AG04450 (cell line): ENCODE measurements around the gene ANXA10. TPM values are rescaled to one million over a fixed set of nuclear protein-coding genes. Genes with fewer than 3 reads are reported as not detected.

ENCODE experiments used
- CTCF ChIA-PET: fragments of 300-600, 350-600 bp; formaldehyde crosslinking; extraction: SDS; loops from one replicate; lab custom pipeline; 2022; ENCODE audit warnings: antibody characterized with exemption, inconsistent platforms; lab: Charles Lee
- POLR2A ChIA-PET: fragments of 350-600 bp; formaldehyde crosslinking; extraction: SDS; loops from one replicate; lab custom pipeline; 2021; ENCODE audit warnings: antibody characterized with exemption, inconsistent platforms; lab: Yijun Ruan, JAX
- DNase-seq: peaks from one replicate; pipeline ENCODE4 v3.0.0-alpha.2; 2011; ENCODE audit warnings: low read depth, low spot score
- H3K27ac ChIP-seq: one replicate; pipeline ENCODE4 v1.5.1; 2012; ENCODE audit warnings: low read depth, low read length, control low read depth
- H3K27me3 ChIP-seq: one replicate; pipeline ENCODE4 v1.6.0; 2012; ENCODE audit warnings: low read length; ENCODE audit not compliant: control insufficient read depth, insufficient read depth
- H3K4me3 ChIP-seq: 2 replicates; pipeline ENCODE4 v1.5.1; 2011; ENCODE audit warnings: mild to moderate bottlenecking, low read depth, low read length, control low read depth
- H3K9me3 ChIP-seq: 2 replicates; pipeline ENCODE4 v1.5.1; 2012; ENCODE audit warnings: low read length; ENCODE audit not compliant: control insufficient read depth, insufficient read depth
- polyA plus RNA-seq: library from polyadenylated mRNA; depleted of rRNA; stranded (reverse); fragments of >200 nt; gene quantifications from 2 replicates; pipeline ENCODE4 v1.2.3, GENCODE V29; 2011
- TF ChIP-seq, protein P1 (sequence below): IDR thresholded peaks from 2 replicates; pipeline ENCODE4 v1.5.1; 2011; ENCODE audit warnings: low read depth, low read length, control low read depth, inconsistent platforms

Gene ANXA10
- polyA plus RNA-seq, 1 experiment: 0.60 TPM

DNA sequence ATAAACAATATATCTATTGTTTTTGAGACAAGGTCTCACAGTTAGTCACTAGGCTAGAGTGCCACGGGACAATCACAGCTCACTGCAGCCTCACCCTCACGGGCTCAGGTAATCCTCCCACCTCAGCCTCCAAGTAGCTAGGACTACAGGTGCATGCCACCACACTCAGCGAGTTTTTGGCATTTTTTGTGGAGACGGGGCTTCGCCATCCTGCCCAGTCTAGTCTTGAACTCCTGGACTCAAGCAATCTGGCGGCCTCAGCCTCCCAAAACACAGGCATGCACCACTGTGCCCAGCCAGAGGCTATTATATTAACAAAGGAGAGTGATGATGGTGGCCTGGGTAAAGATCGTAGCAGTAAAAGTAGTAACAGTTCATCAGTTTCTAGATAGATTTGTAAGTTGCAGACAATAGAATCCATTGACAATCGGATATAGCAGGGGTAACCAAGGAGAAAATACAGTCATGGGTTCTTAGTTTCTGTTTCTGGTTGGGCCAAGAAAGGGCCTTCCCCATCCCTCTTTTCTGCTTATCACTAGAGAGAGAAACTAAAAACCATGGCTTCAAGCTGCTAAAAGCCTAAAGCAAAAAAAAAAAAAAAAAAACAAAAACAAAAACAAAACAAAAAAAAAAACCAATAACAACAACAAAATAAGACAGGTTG lies 60.6 kb downstream of the ANXA10 start:
- 0 out of 2 replicates have a peak, but pooled peaks cover 3% of the 10 kb centered on the region for H3K9me3 ChIP-seq
- H3K4me3 ChIP-seq: no peak overlapping the region
- TF ChIP-seq, protein P1, sequence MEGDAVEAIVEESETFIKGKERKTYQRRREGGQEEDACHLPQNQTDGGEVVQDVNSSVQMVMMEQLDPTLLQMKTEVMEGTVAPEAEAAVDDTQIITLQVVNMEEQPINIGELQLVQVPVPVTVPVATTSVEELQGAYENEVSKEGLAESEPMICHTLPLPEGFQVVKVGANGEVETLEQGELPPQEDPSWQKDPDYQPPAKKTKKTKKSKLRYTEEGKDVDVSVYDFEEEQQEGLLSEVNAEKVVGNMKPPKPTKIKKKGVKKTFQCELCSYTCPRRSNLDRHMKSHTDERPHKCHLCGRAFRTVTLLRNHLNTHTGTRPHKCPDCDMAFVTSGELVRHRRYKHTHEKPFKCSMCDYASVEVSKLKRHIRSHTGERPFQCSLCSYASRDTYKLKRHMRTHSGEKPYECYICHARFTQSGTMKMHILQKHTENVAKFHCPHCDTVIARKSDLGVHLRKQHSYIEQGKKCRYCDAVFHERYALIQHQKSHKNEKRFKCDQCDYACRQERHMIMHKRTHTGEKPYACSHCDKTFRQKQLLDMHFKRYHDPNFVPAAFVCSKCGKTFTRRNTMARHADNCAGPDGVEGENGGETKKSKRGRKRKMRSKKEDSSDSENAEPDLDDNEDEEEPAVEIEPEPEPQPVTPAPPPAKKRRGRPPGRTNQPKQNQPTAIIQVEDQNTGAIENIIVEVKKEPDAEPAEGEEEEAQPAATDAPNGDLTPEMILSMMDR: no peak
- no peak overlapping the region for H3K27ac ChIP-seq
- no peak for DNase-seq
- ChIA-PET POLR2A (no interaction called here), CTCF (interaction anchor here (0.6 to 2.4 kb wide), 43 partner anchors 8 to 1987 kb away, joined by 3 to 20 read pairs (median 4); no protein-coding TSS in a partner anchor)
- H3K27me3 ChIP-seq: no peaks in the 10 kb centered on the region

DNA sequence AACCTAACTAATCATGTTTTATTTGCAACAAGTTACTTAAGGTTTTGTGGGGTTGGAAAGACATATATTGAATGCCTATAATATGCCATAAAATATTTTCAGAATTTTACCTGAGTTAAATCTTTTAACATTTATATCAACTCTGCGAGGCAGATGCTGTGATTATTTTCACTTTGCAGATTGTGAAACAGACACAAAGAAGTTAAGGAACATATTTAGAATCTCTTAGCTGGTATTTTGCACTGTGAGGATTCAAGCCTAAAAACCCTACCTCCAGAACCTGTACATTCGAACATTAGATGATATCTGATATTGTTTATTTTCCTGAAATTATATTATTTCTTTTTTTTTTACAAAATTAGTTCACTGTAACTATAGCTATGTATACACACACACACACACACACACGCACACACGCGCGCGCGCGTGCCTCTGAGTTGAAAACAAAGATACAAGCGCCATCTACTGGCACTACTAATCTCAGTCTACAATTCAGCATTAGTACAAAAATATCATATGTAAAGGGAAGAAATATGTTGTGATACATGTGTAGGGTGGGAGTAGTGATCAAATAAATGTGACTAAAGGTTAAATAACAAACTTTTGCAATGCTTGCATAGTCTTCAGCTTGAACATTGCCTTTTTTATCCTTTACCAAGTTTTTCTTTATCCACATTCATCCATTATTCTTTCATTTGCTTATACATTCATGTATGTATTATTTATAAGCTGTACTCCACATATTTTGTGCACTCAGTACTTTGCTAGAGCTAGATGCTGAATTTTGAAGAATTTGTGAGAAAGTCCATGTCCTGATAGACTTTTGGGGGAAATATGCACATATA lies 61.5 kb downstream of the ANXA10 start:
- no peaks in the 10 kb centered on the region for H3K27me3 ChIP-seq
- CTCF ChIA-PET: interaction anchor here (0.6 to 2.4 kb wide), 59 partner anchors 8 to 1988 kb away, joined by 3 to 20 read pairs (median 3); no protein-coding TSS in a partner anchor
- POLR2A ChIA-PET: no interaction called here
- peak overlapping the region; percentile 28 for H3K4me3 ChIP-seq
- peaks cover 5% of the 10 kb centered on the region; the same call in 1 of the 2 replicates for H3K9me3 ChIP-seq
- H3K27ac ChIP-seq: no peak overlapping the region
- peak; percentile 61 for DNase-seq
- TF ChIP-seq, protein P1: peak; percentile 80

DNA sequence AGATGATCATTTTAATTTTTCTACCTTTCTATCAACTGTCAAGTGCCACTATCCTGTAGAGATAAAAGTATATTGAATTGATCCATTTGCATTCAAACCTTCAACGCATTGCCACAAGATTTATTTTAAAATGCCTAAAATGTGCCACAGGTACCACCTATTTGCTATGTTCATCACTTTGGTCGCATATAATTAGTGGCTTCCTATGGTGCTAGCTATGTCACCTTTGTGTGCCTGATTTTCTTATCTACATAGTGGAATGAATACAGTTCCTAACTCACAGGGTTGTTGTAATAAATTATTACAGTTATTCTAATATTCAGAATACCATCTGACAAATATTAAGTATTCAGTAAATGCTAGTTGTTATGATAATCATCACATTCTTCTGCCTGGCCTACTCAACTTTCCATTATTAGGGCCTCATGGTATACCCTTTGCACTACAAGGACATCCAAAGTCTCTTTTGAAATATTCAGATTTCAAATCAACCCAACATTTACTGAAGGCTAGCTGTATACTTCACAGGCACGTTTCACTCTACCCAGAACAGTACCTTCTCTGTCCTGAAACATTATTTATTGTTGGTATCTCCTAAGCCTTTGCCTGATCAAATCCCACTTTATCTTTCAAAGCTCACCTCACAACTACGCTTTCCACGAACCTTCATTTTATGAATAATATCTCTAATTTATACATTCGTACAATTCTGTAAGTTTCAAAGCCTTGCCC lies 62.4 kb downstream of the ANXA10 start:
- TF ChIP-seq, protein P1: no peak
- ChIA-PET POLR2A (no interaction called here), CTCF (interaction anchor here (0.6 to 2.4 kb wide), 37 partner anchors 9 to 1989 kb away, joined by 3 to 20 read pairs (median 3); no protein-coding TSS in a partner anchor)
- Histone ChIP-seq H3K27me3 (no peaks in the 10 kb centered on the region), H3K9me3 (peaks cover 5% of the 10 kb centered on the region; the same call in 1 of the 2 replicates), H3K4me3 (no peak overlapping the region), H3K27ac (no peak overlapping the region)
- no peak for DNase-seq

DNA sequence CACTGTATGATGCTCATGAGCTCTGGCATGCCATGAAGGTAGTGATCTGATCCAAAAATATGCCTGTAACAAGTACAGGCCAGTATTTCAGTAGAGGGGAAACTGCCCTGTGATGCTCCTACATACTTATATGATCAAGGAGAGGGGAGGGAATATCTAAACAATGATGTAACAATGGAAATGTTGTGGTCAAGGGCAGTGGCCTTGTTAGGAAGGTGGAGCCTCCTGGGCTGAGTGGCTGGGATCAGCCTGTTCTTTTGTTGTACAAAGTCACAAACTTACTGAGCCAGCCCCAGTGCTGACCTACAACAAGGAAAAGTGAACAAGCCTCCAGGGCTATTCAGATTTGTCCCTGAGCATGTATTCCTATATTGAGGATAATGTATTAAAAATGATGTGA lies 70.3 kb downstream of the ANXA10 start:
- CTCF ChIA-PET: interaction anchor here (1.0 kb wide), 1 partner anchor 9 kb away, joined by 8 read pairs; no protein-coding TSS in a partner anchor
- TF ChIP-seq, protein P1: no peak

More for the DNA sequence above, 70.3 kb downstream of the ANXA10 start:
- POLR2A ChIA-PET: no interaction called here
- peaks cover 2% of the 10 kb centered on the region; the same call in 1 of the 2 replicates for H3K9me3 ChIP-seq
- no peak overlapping the region for H3K27ac ChIP-seq
- H3K27me3 ChIP-seq: no peaks in the 10 kb centered on the region
- no peak for DNase-seq
- no peak overlapping the region for H3K4me3 ChIP-seq
